Lung (tissue), 12 donors: Measurements from ENCODE around the gene IFITM1. TPM values are rescaled to one million over a fixed set of nuclear protein-coding genes. Genes with fewer than 3 reads are reported as not detected.

Experiments used
- ATAC-seq: fragments of 200-7000 bp; cut with Tn5 transposase; one replicate; pipeline ENCODE4 v1.9.1; 2020; ENCODE audit warnings: moderate number of reproducible peaks; ENCODE audit not compliant: insufficient read depth, low FRiP score
- DNase-seq, 3 donors: peaks; one replicate each; pipeline ENCODE4 v3.0.0-alpha.2; 2013 to 2017
- H3K27ac ChIP-seq, 2 donors: one replicate each; pipeline ENCODE4 v1.5.1; 2013; ENCODE audit warnings: mild to moderate bottlenecking in 2 of 2, moderate library complexity in 2 of 2, control low read depth in 1 of 2, inconsistent platforms in 1 of 2, low read depth in 1 of 2, low read length in 1 of 2
- H3K27me3 ChIP-seq, 3 donors: one replicate each; pipeline ENCODE4 v1.5.1; 2013; ENCODE audit warnings: low read length in 2 of 3; ENCODE audit not compliant: control insufficient read depth in 3 of 3, insufficient read depth in 3 of 3
- H3K36me3 ChIP-seq, 4 donors: one replicate each; pipeline ENCODE4 v1.5.1; 2013; ENCODE audit warnings: low read length in 4 of 4, mild to moderate bottlenecking in 1 of 4, moderate library complexity in 1 of 4; ENCODE audit not compliant: control insufficient read depth in 4 of 4, insufficient read depth in 4 of 4
- H3K4me1 ChIP-seq, 5 donors: one replicate each; pipeline ENCODE4 v1.5.1; 2013; ENCODE audit warnings: low read length in 5 of 5, mild to moderate bottlenecking in 2 of 5, moderate library complexity in 1 of 5; ENCODE audit not compliant: control insufficient read depth in 5 of 5, insufficient read depth in 5 of 5
- H3K4me3 ChIP-seq: one replicate; pipeline ENCODE4 v1.5.1; 2013; ENCODE audit warnings: mild to moderate bottlenecking, control low read depth, moderate library complexity
- H3K9ac ChIP-seq, 2 donors: one replicate each; pipeline ENCODE4 v1.5.1; 2013; ENCODE audit warnings: low read length in 2 of 2, control low read depth in 1 of 2; ENCODE audit not compliant: insufficient read depth in 1 of 2
- H3K9me3 ChIP-seq, 4 donors: one replicate each; pipeline ENCODE4 v1.5.1; 2013; ENCODE audit warnings: low read length in 3 of 4, mild to moderate bottlenecking in 1 of 4, moderate library complexity in 1 of 4; ENCODE audit not compliant: control insufficient read depth in 4 of 4, insufficient read depth in 3 of 4
- CTCF ChIP-seq: IDR thresholded peaks from 2 replicates; pipeline ENCODE4 v1.5.1; 2012; ENCODE audit warnings: mild to moderate bottlenecking; ENCODE audit errors: control extremely low read depth, extremely low read depth
- WGBS, 2 donors: extraction: QIAGEN DNeasy Blood & Tissue Kit; methylation state at CpG; one replicate each; pipeline ENCODE4 v1.1.7; 2013; 5-methylcytosine and 5-hydroxymethylcytosine counted together
- polyA plus RNA-seq, 2 donors: library from polyadenylated mRNA; stranded (reverse); fragments of 200-250 nt; gene quantifications; one replicate each; pipeline ENCODE4 v1.2.1, GENCODE V29; 2013
- total RNA-seq, 2 donors: library from RNA; depleted of rRNA in 1 of 2; stranded (reverse); fragments of >200 nt in 1 of 2; gene quantifications; one replicate each; pipeline ENCODE4 v1.2.1, GENCODE V29; 2014 to 2021
- donor health status: control.
- donor health status: control.
- donor health status: Bipolar disorder and iron deficiency.
- donor health status: healthy.
- donor health status: DM: yes; HTN: yes; CAD: no.

Gene IFITM1
- total and polyA plus RNA-seq, 4 donors: 53.3 to 531 (median 189) TPM

GRCh38 chr11:292211-293121 lies 21.4 kb upstream of the IFITM1 start:
- Histone ChIP-seq H3K4me3 (no peak overlapping the region), H3K4me1 (peaks cover 0 to 12% (median 0%) of the 10 kb centered on the region in 5 donors), H3K36me3 (peaks cover 0 to 23% (median 0%) of the 10 kb centered on the region in 4 donors), H3K27ac (no peak overlapping the region), H3K9ac (no peak overlapping the region), H3K9me3 (no peaks in the 10 kb centered on the region), H3K27me3 (peaks cover 0 to 8% (median 5%) of the 10 kb centered on the region in 3 donors)
- WGBS, 2 donors: 94% methylated on average over 29 of the region's 29 CpGs
- ATAC-seq: no peak
- TF ChIP-seq CTCF: no peak
- DNase-seq: no peak

DNA sequence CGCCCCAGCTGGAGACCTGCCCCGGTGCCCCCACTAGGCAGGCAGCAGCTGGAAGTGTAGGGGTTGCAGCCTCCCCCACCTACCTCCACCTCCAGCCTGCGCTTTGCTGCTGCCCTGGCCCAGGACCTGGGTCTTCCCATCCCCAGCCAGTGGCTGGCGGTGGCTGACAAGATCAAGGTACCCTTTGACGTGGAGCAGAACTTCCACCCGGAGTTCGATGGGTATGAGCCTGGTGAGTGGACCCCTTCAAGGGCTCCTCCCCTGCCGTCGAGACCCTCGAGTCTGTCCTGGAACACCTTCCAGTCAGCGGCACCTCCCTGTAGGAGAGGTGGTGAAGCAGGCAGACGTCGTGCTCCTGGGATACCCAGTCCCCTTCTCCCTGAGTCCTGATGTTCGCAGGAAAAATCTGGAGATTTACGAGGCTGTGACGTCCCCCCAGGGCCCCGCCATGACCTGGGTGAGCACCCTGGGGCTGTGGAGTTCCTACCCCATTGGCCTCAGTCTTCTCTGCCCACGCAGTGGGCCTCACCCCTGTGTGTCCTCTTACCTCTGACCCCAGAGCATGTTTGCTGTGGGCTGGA lies 20.5 kb upstream of the IFITM1 start:
- no peak for ATAC-seq

DNA sequence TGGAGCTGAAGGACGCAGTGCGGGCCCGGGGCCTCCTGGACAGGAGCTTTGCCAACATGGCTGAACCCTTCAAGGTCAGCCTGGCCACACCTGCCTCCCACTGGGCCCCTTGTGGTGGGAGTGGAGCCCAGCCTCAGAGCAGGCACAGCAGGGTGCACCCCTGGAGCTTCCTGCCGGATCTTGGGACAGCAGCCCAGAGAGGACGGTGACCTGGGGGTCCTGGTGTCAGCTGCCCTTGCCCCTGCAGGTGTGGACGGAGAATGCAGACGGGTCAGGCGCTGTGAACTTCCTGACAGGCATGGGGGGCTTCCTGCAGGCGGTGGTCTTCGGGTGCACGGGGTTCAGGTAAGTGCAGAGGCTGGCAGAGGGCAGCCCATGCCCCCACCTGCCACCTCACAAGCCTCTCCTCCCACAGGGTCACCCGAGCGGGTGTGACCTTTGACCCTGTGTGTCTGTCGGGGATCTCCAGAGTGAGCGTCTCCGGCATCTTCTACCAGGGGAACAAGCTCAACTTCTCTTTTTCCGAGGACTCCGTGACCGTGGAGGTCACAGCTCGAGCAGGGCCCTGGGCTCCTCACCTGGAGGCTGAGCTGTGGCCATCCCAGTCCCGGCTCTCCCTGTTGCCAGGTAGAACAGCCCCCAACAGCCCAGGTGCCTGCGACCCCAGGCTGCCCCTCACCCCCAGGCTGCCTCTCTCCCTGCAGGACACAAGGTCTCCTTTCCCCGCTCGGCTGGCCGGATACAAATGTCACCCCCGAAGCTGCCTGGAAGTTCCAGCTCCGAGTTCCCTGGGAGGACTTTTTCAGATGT lies 19.8 kb upstream of the IFITM1 start:
- TF ChIP-seq CTCF: no peak
- DNase-seq: no peak
- H3K27me3 ChIP-seq: no peaks in the 10 kb centered on the region
- H3K9me3 ChIP-seq: no peaks in the 10 kb centered on the region
- H3K4me3 ChIP-seq: no peak overlapping the region
- peaks cover 0 to 23% (median 0%) of the 10 kb centered on the region in 4 donors for H3K36me3 ChIP-seq
- no peak overlapping the region for H3K27ac ChIP-seq
- no peak for ATAC-seq
- no peak overlapping the region for H3K9ac ChIP-seq
- WGBS, 2 donors: 90 to 91% methylated on average over 26 to 27 of the region's 27 CpGs
- H3K4me1 ChIP-seq: peaks cover 0 to 9% (median 0%) of the 10 kb centered on the region in 5 donors

More for the DNA sequence above, 20.5 kb upstream of the IFITM1 start:
- Histone ChIP-seq H3K36me3 (peaks cover 0 to 23% (median 0%) of the 10 kb centered on the region in 4 donors), H3K9me3 (no peaks in the 10 kb centered on the region), H3K4me1 (peaks cover 0 to 9% (median 0%) of the 10 kb centered on the region in 5 donors), H3K27ac (no peak overlapping the region), H3K4me3 (no peak overlapping the region), H3K9ac (no peak overlapping the region), H3K27me3 (peaks cover 0 to under 1% (median 0%) of the 10 kb centered on the region in 3 donors)
- no peak for TF ChIP-seq CTCF
- no peak for DNase-seq
- 91 to 92% methylated on average over 18 of the region's 18 CpGs for WGBS, 2 donors
